DND-41 (cell line): ENCODE results near the gene EFNB3.

Source experiments
- ATAC-seq: fragments of 200-7000 bp; cut with Tn5 transposase; 3 replicates; pipeline ENCODE4 v1.9.1; 2021; ENCODE audit warnings: low read depth; ENCODE audit not compliant: insufficient read depth
- DNase-seq: peaks from one replicate; pipeline ENCODE4 v3.0.0-alpha.2; 2020
- H2AFZ ChIP-seq: 2 replicates; pipeline ENCODE4 v1.6.0; 2012; ENCODE audit warnings: low read depth, low read length
- H3K27ac ChIP-seq: 2 replicates; pipeline ENCODE4 v1.5.1; 2012; ENCODE audit warnings: low read length, inconsistent platforms
- H3K27me3 ChIP-seq: fragments of 200-600 bp; sonication (generic); 2 replicates; pipeline ENCODE4 v1.6.0; 2012; ENCODE audit warnings: low read length, mild to moderate bottlenecking, inconsistent platforms; ENCODE audit not compliant: insufficient read depth, poor library complexity
- H3K36me3 ChIP-seq: 2 replicates; pipeline ENCODE4 v1.5.1; 2012; ENCODE audit warnings: low read length, inconsistent platforms; ENCODE audit not compliant: insufficient read depth
- H3K4me1 ChIP-seq: 2 replicates; pipeline ENCODE4 v1.5.1; 2012; ENCODE audit warnings: mild to moderate bottlenecking, low read length; ENCODE audit not compliant: insufficient read depth
- H3K4me2 ChIP-seq: 2 replicates; pipeline ENCODE4 v1.6.0; 2012; ENCODE audit warnings: mild to moderate bottlenecking, moderate library complexity, low read length, inconsistent platforms; ENCODE audit not compliant: insufficient read depth
- H3K4me3 ChIP-seq, 2 experiments: fragments of 200-600 bp in 1 of 2; shearing (Covaris generic) in 1 of 2; 2 replicates each; pipeline ENCODE4 v1.5.1; 2012 to 2016; ENCODE audit warnings: inconsistent platforms in 2 of 2, low read length in 2 of 2, mild to moderate bottlenecking in 2 of 2, low read depth in 1 of 2, moderate library complexity in 1 of 2
- H3K79me2 ChIP-seq: 2 replicates; pipeline ENCODE4 v1.6.0; 2012; ENCODE audit warnings: low read length, inconsistent platforms; ENCODE audit not compliant: insufficient read depth
- H3K9ac ChIP-seq: 2 replicates; pipeline ENCODE4 v1.6.0; 2012; ENCODE audit warnings: low read depth, mild to moderate bottlenecking, inconsistent platforms, low read length, moderate library complexity
- H3K9me3 ChIP-seq: 2 replicates; pipeline ENCODE4 v1.5.1; 2012; ENCODE audit warnings: low read length, moderate library complexity, mild to moderate bottlenecking, inconsistent platforms; ENCODE audit not compliant: insufficient read depth, severe bottlenecking
- H4K20me1 ChIP-seq: 2 replicates; pipeline ENCODE4 v1.6.0; 2012; ENCODE audit warnings: low read length; ENCODE audit not compliant: insufficient read depth
- CTCF ChIP-seq: IDR thresholded peaks from 2 replicates; pipeline ENCODE4 v1.5.1; 2012; ENCODE audit warnings: borderline replicate concordance, low read length, moderate library complexity, mild to moderate bottlenecking; ENCODE audit not compliant: poor library complexity, severe bottlenecking; ENCODE audit errors: extremely low read depth
- EZH2 ChIP-seq: IDR thresholded peaks from 3 replicates; pipeline ENCODE4 v1.6.1; 2012; ENCODE audit warnings: borderline replicate concordance, low read depth, mild to moderate bottlenecking, moderate library complexity, low read length, inconsistent platforms; ENCODE audit not compliant: severe bottlenecking

The EFNB3 gene

GRCh38 chr17:7745748-7746470 is 40.9 kb downstream of the EFNB3 start:
- H3K27me3 ChIP-seq, result no peaks in the 10 kb centered on the region
- H4K20me1 ChIP-seq, result no peaks in the 10 kb centered on the region
- ATAC-seq (no peak), DNase-seq (no peak)
- no peaks in the 10 kb centered on the region for H3K36me3 ChIP-seq
- no peak overlapping the region for H3K9ac ChIP-seq
- H3K4me2 ChIP-seq, result no peak overlapping the region
- H3K4me3 ChIP-seq, result no peak overlapping the region
- H3K79me2 ChIP-seq, result no peaks in the 10 kb centered on the region
- no peak overlapping the region for H3K27ac ChIP-seq
- H3K4me1 ChIP-seq, result no peaks in the 10 kb centered on the region
- no peak overlapping the region for H2AFZ ChIP-seq
- H3K9me3 ChIP-seq, result no peaks in the 10 kb centered on the region
- no peak for TF ChIP-seq EZH2
- peak; percentile 12 for TF ChIP-seq CTCF

GRCh38 chr17:7747635-7748071 is 42.7 kb downstream of the EFNB3 start:
- Histone ChIP-seq H3K4me1 (no peaks in the 10 kb centered on the region), H3K36me3 (no peaks in the 10 kb centered on the region), H3K27ac (no peak overlapping the region), H3K9me3 (no peaks in the 10 kb centered on the region), H3K4me3 (no peak overlapping the region), H3K9ac (no peak overlapping the region), H4K20me1 (no peaks in the 10 kb centered on the region), H3K79me2 (no peaks in the 10 kb centered on the region), H2AFZ (no peak overlapping the region), H3K27me3 (no peaks in the 10 kb centered on the region), H3K4me2 (no peak overlapping the region)
- TF ChIP-seq CTCF (no peak), EZH2 (no peak)
- DNase-seq, result no peak
- no peak for ATAC-seq

- Histone ChIP-seq H3K9me3 (no peaks in the 10 kb centered on the region), H2AFZ (no peak overlapping the region), H3K27ac (no peak overlapping the region), H3K79me2 (no peaks in the 10 kb centered on the region), H3K4me2 (no peak overlapping the region), H3K4me3 (no peak overlapping the region), H3K4me1 (no peaks in the 10 kb centered on the region), H3K9ac (no peak overlapping the region), H3K27me3 (peaks cover 5% of the 10 kb centered on the region), H4K20me1 (no peaks in the 10 kb centered on the region), H3K36me3 (no peaks in the 10 kb centered on the region)
- DNase-seq (no peak), ATAC-seq (no peak)
- TF ChIP-seq CTCF, result no peak
- TF ChIP-seq EZH2, result no peak
These were observed 43.2 kb downstream of the EFNB3 start for GRCh38 chr17:7748076-7748775.
